K562 (cell line): Measurements from ENCODE around the gene COMP. TPM values are rescaled to one million over a fixed set of nuclear protein-coding genes. Genes with fewer than 3 reads are reported as not detected.

ENCODE experiments used
- ATAC-seq: fragments of 200-7000 bp; cut with Tn5 transposase; 3 replicates; pipeline ENCODE4 v1.9.1; 2020; ENCODE audit warnings: moderate library complexity
- BruUV-seq: library from RNA; stranded (reverse); fragments of 400-500 nt; replicated peaks from 2 replicates; lab custom pipeline; 2021; lab: Mats Ljungman, UMichigan
- CTCF ChIA-PET: fragments of 300-600 bp; formaldehyde crosslinking; extraction: SDS; loops from one replicate; lab custom pipeline; 2021; ENCODE audit warnings: low intra/inter-chr PET ratio; lab: Yijun Ruan, JAX
- POLR2A ChIA-PET: fragments of 300-600, 350-650 bp; sonication (Branson Sonifier 250); formaldehyde crosslinking; extraction: SDS; loops from one replicate; lab custom pipeline; 2021; ENCODE audit warnings: antibody characterized with exemption, inconsistent platforms; lab: Yijun Ruan, JAX
- DNase-seq, 4 experiments: peaks; one replicate each; pipeline versions ENCODE4 v3.0.0 to v3.0.0-alpha.2; 2011 to 2018; ENCODE audit warnings: low spot score in 3 of 4, mixed read lengths in 3 of 4; ENCODE audit errors: extremely low read depth in 1 of 4
- FAIRE-seq: peaks from 2 replicates; lab custom pipeline; 2011; peaks lifted over from hg19 to GRCh38; lab: Jason Lieb, UNC
- H2AFZ ChIP-seq: 2 replicates; pipeline ENCODE4 v1.6.0; 2011; ENCODE audit warnings: low read depth, low read length, control low read depth, inconsistent platforms
- H3K27ac ChIP-seq: fragments of 200-600 bp; 3 replicates; pipeline ENCODE4 v1.8.0; 2011; ENCODE audit warnings: low read depth, mild to moderate bottlenecking, control low read depth, inconsistent platforms, low read length, moderate library complexity, mixed read lengths; ENCODE audit errors: extremely low read depth
- H3K27me3 ChIP-seq, 2 experiments: fragments of 300-600 bp in 1 of 2; 2 replicates in 1 of 2; 3 replicates in 1 of 2; pipeline versions ENCODE4 v1.6.0 to v1.8.0; 2011; ENCODE audit warnings: inconsistent platforms in 2 of 2, low read length in 2 of 2, mild to moderate bottlenecking in 1 of 2, mixed read lengths in 1 of 2, moderate library complexity in 1 of 2; ENCODE audit not compliant: control insufficient read depth in 2 of 2, insufficient read depth in 2 of 2
- H3K36me3 ChIP-seq: fragments of 300-600 bp; 3 replicates; pipeline ENCODE4 v1.8.0; 2011; ENCODE audit warnings: mild to moderate bottlenecking, low read length, inconsistent platforms; ENCODE audit not compliant: control insufficient read depth, insufficient read depth
- H3K4me1 ChIP-seq, 2 experiments: fragments of 200-600 bp in 1 of 2; replicated peaks in 1 of 2; 2 replicates in 1 of 2; 3 replicates in 1 of 2; pipeline versions ENCODE4 v1.5.1 to v1.8.0; 2011; ENCODE audit warnings: inconsistent platforms in 2 of 2, low read length in 2 of 2, mild to moderate bottlenecking in 1 of 2, mixed read lengths in 1 of 2, moderate library complexity in 1 of 2; ENCODE audit not compliant: control insufficient read depth in 2 of 2, insufficient read depth in 2 of 2
- H3K4me2 ChIP-seq: 2 replicates; pipeline ENCODE4 v1.6.1; 2011; ENCODE audit warnings: low read length, control low read depth, inconsistent platforms, mixed read lengths; ENCODE audit not compliant: insufficient read depth
- H3K4me3 ChIP-seq: fragments of 200-600 bp; sonication (generic), shearing (Covaris generic); 2 replicates; pipeline ENCODE4 v1.5.1; 2016; ENCODE audit warnings: control low read depth, inconsistent platforms
- H3K79me2 ChIP-seq: fragments of 200-600 bp; 3 replicates; pipeline ENCODE4 v1.8.0; 2011; ENCODE audit warnings: low read length, inconsistent platforms; ENCODE audit not compliant: control insufficient read depth, insufficient read depth
- H3K9ac ChIP-seq, 2 experiments: 2 replicates each; pipeline versions ENCODE4 v1.6.0 to v1.6.1; 2011; ENCODE audit warnings: low read depth in 2 of 2, low read length in 2 of 2, control low read depth in 1 of 2, inconsistent platforms in 1 of 2, mild to moderate bottlenecking in 1 of 2, mixed read lengths in 1 of 2; ENCODE audit not compliant: insufficient read depth in 1 of 2
- H3K9me1 ChIP-seq: one replicate; pipeline ENCODE4 v1.6.0; 2011; ENCODE audit warnings: inconsistent platforms, mild to moderate bottlenecking, low read length, moderate library complexity; ENCODE audit not compliant: control insufficient read depth, insufficient read depth
- H3K9me3 ChIP-seq: replicated peaks from 2 replicates; pipeline ENCODE4 v1.5.1; 2011; ENCODE audit warnings: low read depth, low read length, inconsistent platforms; ENCODE audit not compliant: control insufficient read depth, insufficient read depth
- H4K20me1 ChIP-seq: replicated peaks from 2 replicates; pipeline ENCODE4 v1.6.1; 2011; ENCODE audit warnings: low read length, inconsistent platforms, mixed read lengths; ENCODE audit not compliant: control insufficient read depth, insufficient read depth
- CBFB ChIP-seq: sonication (generic); formaldehyde crosslinking; IDR thresholded peaks from 2 replicates; pipeline ENCODE4 v1.4.0; 2020; ENCODE audit warnings: mild to moderate bottlenecking, missing genetic modification reagents
- CHCHD3 ChIP-seq: fragments of 250-450 bp; sonication (Bioruptor Pico); IDR thresholded peaks from 2 replicates; pipeline ENCODE4 v2.1.2; 2022; ENCODE audit warnings: mild to moderate bottlenecking
- CREBBP ChIP-seq: IDR thresholded peaks from one replicate; pipeline ENCODE4 v1.6.1; 2012; ENCODE audit warnings: low read depth, mild to moderate bottlenecking, control low read depth, inconsistent platforms, low read length
- NBN ChIP-seq: fragments of 450-650 bp; IDR thresholded peaks from 2 replicates; pipeline ENCODE4 v1.6.1; 2016; ENCODE audit warnings: low read depth, mild to moderate bottlenecking
- SMAD1 ChIP-seq: fragments of 150-350 bp; IDR thresholded peaks from 2 replicates; pipeline ENCODE4 v1.6.1; 2014; ENCODE audit warnings: low read length, low read depth; ENCODE audit not compliant: partially characterized antibody
- ZBTB7A ChIP-seq: IDR thresholded peaks from 2 replicates; pipeline ENCODE4 v1.6.1; 2011; ENCODE audit warnings: low read depth, mild to moderate bottlenecking, low read length, moderate library complexity, borderline replicate concordance; ENCODE audit not compliant: control insufficient read depth
- ZNF586 ChIP-seq: fragments of 450-650 bp; formaldehyde crosslinking; conservative IDR thresholded peaks from 2 replicates; pipeline ENCODE4 v1.4.0; 2020; ENCODE audit warnings: mild to moderate bottlenecking, moderate library complexity
- ZNF644 ChIP-seq: fragments of 200-800 bp; sonication (Bioruptor generic); IDR thresholded peaks from 2 replicates; pipeline ENCODE4 v1.6.1; 2016; ENCODE audit warnings: low read depth, missing genetic modification characterization, missing compliant biosample characterization
- WGBS: fragments of 100-300 bp; shearing (Covaris generic); methylation state at CpG from one replicate; pipeline ENCODE4 v1.1.6; 2016; ENCODE audit warnings: low coverage, mixed read lengths; ENCODE audit not compliant: insufficient coverage; ENCODE audit errors: missing lambda C conversion rate; 5-methylcytosine and 5-hydroxymethylcytosine counted together
- in situ Hi-C: fragments of 300-500 bp; cut with MboI; formaldehyde crosslinking; loops from 4 replicates; pipeline ENCODE4 v1.15.0; 2018; ENCODE audit warnings: inconsistent platforms, mixed read lengths
- intact Hi-C: fragments of 100-400 bp; cut with micrococcal nuclease; formaldehyde crosslinking; loops from 2 replicates; pipeline ENCODE4 v1.14.2; 2022
- polyA plus RNA-seq, 8 experiments: library from polyadenylated mRNA; depleted of rRNA in 4 of 8; stranded (reverse) in 5 of 8; unstranded in 3 of 8; fragments of >200 nt; fragmentation: Nextera tagmentation in 2 of 8; fragmentation: Illumina TruSeq in 1 of 8; extraction: Ambion mirVana in 2 of 8; extraction: Trizol in 1 of 8; gene quantifications; 2 replicates each; pipeline versions ENCODE4 v1.2.1 to v1.2.3, GENCODE V29; 2011 to 2014; ENCODE audit warnings: inconsistent platforms in 1 of 8, missing spikeins in 1 of 8
- total RNA-seq, 7 experiments: library from RNA; depleted of rRNA in 6 of 7; stranded (reverse); fragments of >200 nt in 6 of 7; fragmentation: Illumina TruSeq in 2 of 7; extraction: Trizol in 2 of 7; gene quantifications; 2 replicates each; pipeline versions ENCODE4 v1.2.1 to v1.2.3, GENCODE V29; 2011 to 2021; ENCODE audit warnings: low replicate concordance in 1 of 7
- TF ChIP-seq, protein P1 (sequence below): fragments of 250-450 bp; sonication (Bioruptor Pico); IDR thresholded peaks from 2 replicates; pipeline ENCODE4 v1.5.0; 2021; ENCODE audit warnings: mild to moderate bottlenecking, borderline replicate concordance
- TF ChIP-seq, protein P2 (sequence below): sonication (generic); formaldehyde crosslinking; IDR thresholded peaks from 2 replicates; pipeline ENCODE4 v1.9.0; 2022; ENCODE audit warnings: mild to moderate bottlenecking, missing genetic modification reagents
- TF ChIP-seq, protein P3 (sequence below), 2 experiments: IDR thresholded peaks; 2 replicates each; pipeline ENCODE4 v1.6.1; 2011; ENCODE audit warnings: borderline replicate concordance in 1 of 2, control low read depth in 1 of 2, low read depth in 1 of 2, low read length in 1 of 2, mild to moderate bottlenecking in 1 of 2, mixed read lengths in 1 of 2, moderate library complexity in 1 of 2; ENCODE audit not compliant: insufficient read depth in 1 of 2, insufficient read length in 1 of 2, poor library complexity in 1 of 2, severe bottlenecking in 1 of 2; ENCODE audit errors: extremely low read depth in 1 of 2

Gene COMP
- total and polyA plus RNA-seq, 9 of the 15 experiments (the other 6 are each of a cell fraction or from before 2014, with no cell fraction given): 0.07 TPM; not detected in 8

GRCh38 chr19:18785179-18786124, 5.7 kb downstream of the COMP start (continued):
- no peak for TF ChIP-seq NBN
- no peak for TF ChIP-seq ZNF586
- TF ChIP-seq, protein P1, sequence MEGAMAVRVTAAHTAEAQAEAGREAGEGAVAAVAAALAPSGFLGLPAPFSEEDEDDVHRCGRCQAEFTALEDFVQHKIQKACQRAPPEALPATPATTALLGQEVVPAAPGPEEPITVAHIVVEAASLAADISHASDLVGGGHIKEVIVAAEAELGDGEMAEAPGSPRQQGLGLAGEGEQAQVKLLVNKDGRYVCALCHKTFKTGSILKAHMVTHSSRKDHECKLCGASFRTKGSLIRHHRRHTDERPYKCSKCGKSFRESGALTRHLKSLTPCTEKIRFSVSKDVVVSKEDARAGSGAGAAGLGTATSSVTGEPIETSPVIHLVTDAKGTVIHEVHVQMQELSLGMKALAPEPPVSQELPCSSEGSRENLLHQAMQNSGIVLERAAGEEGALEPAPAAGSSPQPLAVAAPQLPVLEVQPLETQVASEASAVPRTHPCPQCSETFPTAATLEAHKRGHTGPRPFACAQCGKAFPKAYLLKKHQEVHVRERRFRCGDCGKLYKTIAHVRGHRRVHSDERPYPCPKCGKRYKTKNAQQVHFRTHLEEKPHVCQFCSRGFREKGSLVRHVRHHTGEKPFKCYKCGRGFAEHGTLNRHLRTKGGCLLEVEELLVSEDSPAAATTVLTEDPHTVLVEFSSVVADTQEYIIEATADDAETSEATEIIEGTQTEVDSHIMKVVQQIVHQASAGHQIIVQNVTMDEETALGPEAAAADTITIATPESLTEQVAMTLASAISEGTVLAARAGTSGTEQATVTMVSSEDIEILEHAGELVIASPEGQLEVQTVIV (CRISPR knock-in tag): no peak
- TF ChIP-seq CBFB (CRISPR knock-in tag): peak; percentile 75; the same call in 1 of the 2 replicates
- TF ChIP-seq, protein P2, sequence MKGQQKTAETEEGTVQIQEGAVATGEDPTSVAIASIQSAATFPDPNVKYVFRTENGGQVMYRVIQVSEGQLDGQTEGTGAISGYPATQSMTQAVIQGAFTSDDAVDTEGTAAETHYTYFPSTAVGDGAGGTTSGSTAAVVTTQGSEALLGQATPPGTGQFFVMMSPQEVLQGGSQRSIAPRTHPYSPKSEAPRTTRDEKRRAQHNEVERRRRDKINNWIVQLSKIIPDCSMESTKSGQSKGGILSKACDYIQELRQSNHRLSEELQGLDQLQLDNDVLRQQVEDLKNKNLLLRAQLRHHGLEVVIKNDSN (CRISPR knock-in tag): no peak
- no peak for TF ChIP-seq SMAD1
- TF ChIP-seq, all 486 proteins: peak for 21

DNA sequence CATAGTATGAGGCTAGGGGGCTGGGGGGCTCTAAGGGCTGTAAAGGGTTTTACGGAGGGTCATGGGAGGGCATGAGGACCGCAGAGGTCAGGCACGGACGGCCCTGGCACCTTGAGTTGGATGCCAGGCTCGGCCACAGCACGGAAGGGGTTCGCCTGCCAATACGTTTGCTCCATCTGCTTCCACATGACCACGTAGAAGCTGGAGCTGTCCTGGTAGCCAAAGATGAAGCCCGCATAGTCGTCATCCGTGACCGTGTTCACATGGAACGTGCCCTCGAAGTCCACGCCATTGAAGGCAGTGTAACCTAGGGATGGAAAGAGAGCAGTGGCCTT, 6.4 kb downstream of the COMP start:
- no peak overlapping the region for H3K4me3 ChIP-seq
- DNase-seq (no peak), FAIRE-seq (no peak), ATAC-seq (no peak)
- in situ Hi-C loops (no loop called here), intact Hi-C loops (no loop called here)
- 25% methylated on average over 16 of the region's 16 CpGs for WGBS
- ChIA-PET POLR2A (no interaction called here), CTCF (no interaction called here)
- no peaks in the 10 kb centered on the region for H3K79me2 ChIP-seq
- no peaks in the 10 kb centered on the region for H3K36me3 ChIP-seq
- TF ChIP-seq ZBTB7A (no peak), CREBBP (no peak), ZNF644 (tag) (no peak), CHCHD3 (CRISPR knock-in tag) (no peak)
- TF ChIP-seq, protein P3, sequence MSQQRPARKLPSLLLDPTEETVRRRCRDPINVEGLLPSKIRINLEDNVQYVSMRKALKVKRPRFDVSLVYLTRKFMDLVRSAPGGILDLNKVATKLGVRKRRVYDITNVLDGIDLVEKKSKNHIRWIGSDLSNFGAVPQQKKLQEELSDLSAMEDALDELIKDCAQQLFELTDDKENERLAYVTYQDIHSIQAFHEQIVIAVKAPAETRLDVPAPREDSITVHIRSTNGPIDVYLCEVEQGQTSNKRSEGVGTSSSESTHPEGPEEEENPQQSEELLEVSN (IDR thresholded peaks at IDR 0.05; ENCODE audit: borderline replicate concordance in 1 of 2, extremely low read depth in 1 of 2, insufficient read depth in 1 of 2, insufficient read length in 1 of 2, low read depth in 1 of 2, low read length in 1 of 2, poor library complexity in 1 of 2, severe bottlenecking in 1 of 2): peak; percentile 14 to 26
- H4K20me1 ChIP-seq: peaks cover 15% of the 10 kb centered on the region; the same call in 1 of the 2 replicates
- BruUV-seq: no TSS peak
- no peak overlapping the region for H3K27ac ChIP-seq
- H2AFZ ChIP-seq: no peak overlapping the region
- peaks cover 16 to 59% of the 10 kb centered on the region in 2 experiments; a peak in 4 of 5 replicates for H3K27me3 ChIP-seq
- H3K4me1 ChIP-seq: peaks cover 8 to 77% of the 10 kb centered on the region in 2 experiments; a peak in 3 of 5 replicates
- H3K4me2 ChIP-seq: peak overlapping the region; percentile 70
- peak overlapping the region in 1 of 2 experiments; percentile 32; a peak in 1 of 4 replicates for H3K9ac ChIP-seq
- H3K9me1 ChIP-seq: no peaks in the 10 kb centered on the region
- H3K9me3 ChIP-seq: no peaks in the 10 kb centered on the region
